Naive B cell (primary cell): ENCODE results near the gene PLVAP. TPM values are rescaled to one million over a fixed set of nuclear protein-coding genes. Genes with fewer than 3 reads are reported as not detected.

Source experiments
- ATAC-seq, 2 donors: fragments of 150-1000 bp; cut with Tn5 transposase; 2 replicates each; pipeline ENCODE4 v1.10.0; 2021; ENCODE audit warnings: low read depth in 2 of 2, mild to moderate bottlenecking in 2 of 2, moderate library complexity in 2 of 2
- DNase-seq: peaks from one replicate; pipeline ENCODE4 v3.0.0; 2022
- H3K27ac Mint-ChIP-seq, 6 donors: one replicate each; pipeline ENCODE4 v1.8.0; 2020 to 2022; ENCODE audit warnings: mild to moderate bottlenecking in 6 of 6, mixed read lengths in 6 of 6, moderate library complexity in 5 of 6, inconsistent platforms in 2 of 6
- H3K27me3 Mint-ChIP-seq, 3 donors: one replicate each; pipeline ENCODE4 v1.8.0; 2021 to 2022; ENCODE audit warnings: mixed read lengths in 3 of 3, mild to moderate bottlenecking in 1 of 3
- H3K36me3 Mint-ChIP-seq, 2 donors: one replicate each; pipeline ENCODE4 v1.8.0; 2020 to 2022; ENCODE audit warnings: mixed read lengths in 2 of 2, inconsistent platforms in 1 of 2, mild to moderate bottlenecking in 1 of 2
- H3K4me1 Mint-ChIP-seq, 3 donors: one replicate each; pipeline ENCODE4 v1.8.0; 2020 to 2022; ENCODE audit warnings: mixed read lengths in 3 of 3, inconsistent platforms in 1 of 3, mild to moderate bottlenecking in 1 of 3, moderate library complexity in 1 of 3
- H3K4me3 Mint-ChIP-seq, 8 donors: one replicate each; pipeline ENCODE4 v1.8.0; 2020 to 2022; ENCODE audit warnings: mild to moderate bottlenecking in 8 of 8, mixed read lengths in 8 of 8, moderate library complexity in 8 of 8, inconsistent platforms in 2 of 8
- H3K9me3 Mint-ChIP-seq, 7 donors: one replicate each; pipeline ENCODE4 v1.8.0; 2020 to 2022; ENCODE audit warnings: mixed read lengths in 7 of 7, mild to moderate bottlenecking in 5 of 7, inconsistent platforms in 2 of 7, moderate library complexity in 1 of 7
- polyA plus RNA-seq, 6 donors: library from polyadenylated mRNA; unstranded; fragments of 300-500 nt; fragmentation: Illumina TruSeq; gene quantifications; one replicate each; pipeline ENCODE4 v1.2.3, GENCODE V29; 2021; ENCODE audit warnings: low read depth in 6 of 6

Gene PLVAP
- polyA plus RNA-seq, 6 donors from 2014 or later = not detected

DNA sequence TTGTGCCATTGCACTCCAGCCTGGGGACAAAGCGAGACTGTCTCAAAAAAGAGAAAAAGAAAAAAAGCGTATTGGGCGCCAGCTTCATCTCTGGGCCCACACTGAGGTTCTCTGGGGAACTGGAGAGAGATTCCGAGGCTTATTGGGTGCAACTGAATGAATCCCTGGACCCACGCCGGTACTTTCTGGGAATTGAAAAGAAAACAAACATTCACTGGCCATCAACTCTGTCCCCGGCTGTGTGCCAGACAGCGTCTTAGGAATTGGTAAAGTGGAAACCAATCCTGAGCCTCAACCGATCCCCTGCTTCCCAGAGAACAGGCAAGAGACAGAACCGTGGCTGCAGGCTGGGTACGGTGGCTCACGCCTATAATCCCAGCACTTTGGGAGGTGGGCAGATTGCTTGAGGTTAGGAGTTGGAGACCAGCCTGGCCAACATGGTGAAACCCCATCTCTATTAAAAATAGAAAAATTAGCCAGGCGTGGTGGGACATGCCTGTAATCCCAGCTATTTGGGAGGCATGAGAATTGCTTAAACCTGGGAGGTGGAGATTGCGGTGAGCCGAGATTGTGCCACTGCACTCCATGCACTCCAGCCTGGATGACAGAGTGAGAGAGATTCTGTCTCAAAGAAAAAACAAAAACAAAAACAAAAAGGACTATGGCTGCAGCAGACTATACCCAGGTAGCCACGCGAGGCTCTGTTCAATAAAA is 51.1 kb downstream of the PLVAP start:
- Mint-ChIP-seq H3K4me3 (peak overlapping the region in 4 of 8 donors; percentile 12 to 59 (median 32)), H3K9me3 (no peaks in the 10 kb centered on the region), H3K4me1 (peaks cover 6 to 20% (median 20%) of the 10 kb centered on the region in 3 donors), H3K27me3 (peaks cover 0 to 8% (median 8%) of the 10 kb centered on the region in 3 donors), H3K27ac (no peak overlapping the region), H3K36me3 (peaks cover 0 to 7% of the 10 kb centered on the region in 2 donors)
- DNase-seq (no peak), ATAC-seq (no peak)

DNA sequence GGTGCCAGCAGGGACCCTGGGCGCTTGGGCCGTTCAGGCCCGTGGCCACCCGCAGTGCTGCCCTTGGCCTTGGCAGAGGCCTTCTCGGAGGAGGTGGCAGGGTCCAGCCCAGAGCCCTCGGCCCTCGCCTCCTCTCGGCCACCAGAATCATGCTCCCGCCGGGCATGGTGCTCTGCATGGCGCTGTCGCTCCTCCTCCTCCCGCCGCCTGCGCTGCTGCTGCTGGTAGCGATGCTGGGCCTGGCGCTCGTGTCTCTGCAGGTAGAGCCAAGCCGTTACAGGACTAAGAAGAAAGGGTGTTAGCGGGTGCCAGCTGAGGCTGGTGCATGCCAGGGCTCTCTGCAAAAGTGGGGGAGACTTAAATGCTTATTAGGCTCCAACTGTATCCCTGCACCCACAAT is 52.0 kb downstream of the PLVAP start:
- H3K4me1 Mint-ChIP-seq = peaks cover 6 to 16% (median 15%) of the 10 kb centered on the region in 3 donors
- DNase-seq (no peak), ATAC-seq (no peak)
- H3K36me3 Mint-ChIP-seq = peaks cover 2 to 10% of the 10 kb centered on the region in 2 donors
- H3K27ac Mint-ChIP-seq = no peak overlapping the region
- H3K9me3 Mint-ChIP-seq = no peaks in the 10 kb centered on the region
- H3K27me3 Mint-ChIP-seq = no peaks in the 10 kb centered on the region
- H3K4me3 Mint-ChIP-seq = peak overlapping the region in 1 of 8 donors; percentile 2

DNA sequence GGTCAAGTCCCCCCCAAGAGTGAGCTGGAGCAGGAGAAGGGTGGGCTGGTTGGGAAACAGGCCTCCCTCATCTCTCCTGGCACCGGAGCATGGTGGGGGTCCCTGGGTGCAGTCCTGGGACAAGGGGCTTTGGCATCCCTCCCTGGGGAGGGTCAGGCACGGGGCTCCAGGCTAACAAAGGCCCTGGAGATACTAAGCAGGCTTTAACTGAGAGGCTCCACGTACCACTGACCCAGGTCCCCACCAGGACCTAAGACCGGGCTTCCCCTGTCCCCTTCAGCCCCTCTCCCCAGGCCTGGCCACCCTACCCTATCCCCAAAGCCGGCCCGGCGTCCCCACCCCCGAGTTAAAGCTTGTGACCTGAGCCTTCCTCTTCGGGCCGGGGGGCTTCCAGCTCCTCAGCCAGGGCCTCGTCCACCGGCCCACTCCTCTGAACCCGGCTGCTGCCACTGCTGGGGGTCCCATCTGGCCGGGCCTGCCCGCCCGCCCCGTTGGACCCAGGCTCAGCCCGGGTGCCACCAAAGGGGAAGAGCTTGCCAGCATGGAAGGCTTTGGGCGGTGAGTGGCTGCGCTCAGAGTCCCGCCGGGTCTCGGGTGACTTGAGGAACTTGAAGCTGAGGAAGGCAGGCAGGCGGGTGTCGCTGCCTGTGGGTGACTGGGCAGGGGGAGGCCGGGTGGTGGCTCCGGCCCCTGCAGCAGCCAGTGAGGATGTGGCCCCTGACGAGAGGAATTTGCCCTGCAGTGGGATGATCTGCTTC is 52.6 kb downstream of the PLVAP start:
- H3K4me1 Mint-ChIP-seq = peaks cover 6 to 13% (median 11%) of the 10 kb centered on the region in 3 donors
- no peaks in the 10 kb centered on the region for H3K9me3 Mint-ChIP-seq
- no peak overlapping the region for H3K27ac Mint-ChIP-seq
- no peak for DNase-seq
- peaks cover 8 to 14% of the 10 kb centered on the region in 2 donors for H3K36me3 Mint-ChIP-seq
- no peaks in the 10 kb centered on the region for H3K27me3 Mint-ChIP-seq
- H3K4me3 Mint-ChIP-seq = no peak overlapping the region
- ATAC-seq = no peak

- Mint-ChIP-seq H3K4me3 (peak overlapping the region in 1 of 8 donors; percentile 26), H3K36me3 (peaks cover 8 to 14% of the 10 kb centered on the region in 2 donors), H3K9me3 (no peaks in the 10 kb centered on the region), H3K27me3 (no peaks in the 10 kb centered on the region), H3K27ac (peak overlapping the region in 1 of 6 donors; percentile 7), H3K4me1 (peaks cover under 1 to 12% (median 11%) of the 10 kb centered on the region in 3 donors)
- DNase-seq = no peak
- no peak for ATAC-seq
These were observed 53.2 kb downstream of the PLVAP start for GRCh38 chr19:17323964-17324332.

- H3K4me3 Mint-ChIP-seq = peak overlapping the region in 3 of 8 donors; percentile 47 to 77 (median 63)
- peak overlapping the region in 1 of 6 donors; percentile 81 for H3K27ac Mint-ChIP-seq
- DNase-seq (no peak), ATAC-seq (no peak)
- H3K36me3 Mint-ChIP-seq = peaks cover 8 to 14% of the 10 kb centered on the region in 2 donors
- H3K4me1 Mint-ChIP-seq = peaks cover 0 to 12% (median 11%) of the 10 kb centered on the region in 3 donors
- no peaks in the 10 kb centered on the region for H3K9me3 Mint-ChIP-seq
- no peaks in the 10 kb centered on the region for H3K27me3 Mint-ChIP-seq
These were observed 53.7 kb downstream of the PLVAP start for GRCh38 chr19:17323300-17323963.

GRCh38 chr19:17322854-17323253 is 54.3 kb downstream of the PLVAP start:
- Mint-ChIP-seq H3K4me1 (peaks cover 0 to 11% (median 9%) of the 10 kb centered on the region in 3 donors), H3K27me3 (no peaks in the 10 kb centered on the region), H3K9me3 (no peaks in the 10 kb centered on the region), H3K36me3 (peaks cover 8 to 14% of the 10 kb centered on the region in 2 donors), H3K27ac (no peak overlapping the region), H3K4me3 (peak overlapping the region in 3 of 8 donors; percentile 47 to 77 (median 63))
- DNase-seq (no peak), ATAC-seq (no peak)

DNA sequence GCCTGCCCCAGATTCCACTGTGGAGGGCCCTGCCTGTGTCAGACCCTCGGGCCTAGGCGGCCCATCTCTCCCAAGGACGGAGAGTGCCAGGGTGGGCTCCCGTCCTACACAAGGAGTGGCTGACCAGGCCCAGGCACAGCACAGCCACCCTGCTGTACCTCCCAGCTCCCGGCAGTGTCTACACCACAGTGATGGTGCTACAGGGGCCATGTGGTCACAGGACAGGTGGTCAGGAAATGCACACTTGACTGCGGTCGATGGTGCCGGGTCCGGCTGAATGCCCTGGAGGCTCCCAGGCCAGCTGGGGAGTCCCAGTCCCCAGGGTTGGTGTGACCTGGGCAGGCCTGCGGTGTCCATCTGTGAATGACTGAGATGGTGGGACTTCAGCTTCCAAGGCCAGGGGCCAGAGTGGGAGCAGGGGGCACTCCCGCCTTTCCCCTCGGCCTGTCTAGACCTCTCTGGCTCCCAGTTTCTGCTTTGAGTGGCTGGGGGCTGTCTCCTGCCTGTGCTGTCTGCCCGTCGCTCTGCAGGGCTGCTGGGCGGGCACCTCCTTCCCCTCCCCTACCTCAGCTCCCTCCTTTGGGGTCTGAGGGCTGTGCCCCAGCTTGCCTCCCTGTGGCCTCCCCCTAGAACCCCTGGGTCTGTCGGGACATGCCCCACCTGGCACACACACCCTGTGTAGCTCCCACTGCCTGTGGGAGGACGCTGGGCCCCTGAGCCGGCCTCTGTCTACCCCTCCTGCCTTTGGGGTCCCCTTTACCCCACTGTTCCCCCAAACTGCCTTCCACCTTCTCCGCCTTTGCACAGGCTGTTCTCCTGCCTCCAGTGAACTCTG is 55.3 kb downstream of the PLVAP start:
- H3K4me3 Mint-ChIP-seq = no peak overlapping the region
- no peak overlapping the region for H3K27ac Mint-ChIP-seq
- DNase-seq = no peak
- H3K27me3 Mint-ChIP-seq = no peaks in the 10 kb centered on the region
- H3K9me3 Mint-ChIP-seq = no peaks in the 10 kb centered on the region
- no peak for ATAC-seq
- H3K36me3 Mint-ChIP-seq = peaks cover 8 to 14% of the 10 kb centered on the region in 2 donors
- H3K4me1 Mint-ChIP-seq = peaks cover 0 to 9% (median 7%) of the 10 kb centered on the region in 3 donors

DNA sequence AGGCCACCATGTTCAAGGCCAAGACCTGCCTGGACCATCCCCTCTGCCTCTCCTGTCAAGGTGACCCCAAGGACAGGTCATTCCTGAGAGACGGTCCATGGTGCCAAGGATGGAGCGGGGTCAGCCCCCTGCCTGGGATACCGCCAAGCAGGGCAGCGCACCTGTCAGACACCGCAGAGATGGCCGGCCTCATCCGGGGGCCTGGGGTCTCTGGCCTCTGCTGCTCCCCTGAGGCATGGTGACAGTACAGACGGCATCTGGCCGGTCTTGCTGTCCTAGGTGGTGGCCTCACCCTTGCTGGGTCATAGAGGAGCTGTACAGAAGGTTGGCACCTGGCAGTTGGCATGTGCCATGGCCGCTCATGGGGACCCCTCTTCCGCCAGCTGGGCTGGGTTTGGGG is 56.7 kb downstream of the PLVAP start:
- peaks cover 0 to 10% (median 10%) of the 10 kb centered on the region in 3 donors for H3K4me1 Mint-ChIP-seq
- no peak for DNase-seq
- H3K9me3 Mint-ChIP-seq = no peaks in the 10 kb centered on the region
- no peaks in the 10 kb centered on the region for H3K27me3 Mint-ChIP-seq
- no peak overlapping the region for H3K27ac Mint-ChIP-seq
- peaks cover 8 to 21% of the 10 kb centered on the region in 2 donors for H3K36me3 Mint-ChIP-seq
- no peak for ATAC-seq
- H3K4me3 Mint-ChIP-seq = no peak overlapping the region

DNA sequence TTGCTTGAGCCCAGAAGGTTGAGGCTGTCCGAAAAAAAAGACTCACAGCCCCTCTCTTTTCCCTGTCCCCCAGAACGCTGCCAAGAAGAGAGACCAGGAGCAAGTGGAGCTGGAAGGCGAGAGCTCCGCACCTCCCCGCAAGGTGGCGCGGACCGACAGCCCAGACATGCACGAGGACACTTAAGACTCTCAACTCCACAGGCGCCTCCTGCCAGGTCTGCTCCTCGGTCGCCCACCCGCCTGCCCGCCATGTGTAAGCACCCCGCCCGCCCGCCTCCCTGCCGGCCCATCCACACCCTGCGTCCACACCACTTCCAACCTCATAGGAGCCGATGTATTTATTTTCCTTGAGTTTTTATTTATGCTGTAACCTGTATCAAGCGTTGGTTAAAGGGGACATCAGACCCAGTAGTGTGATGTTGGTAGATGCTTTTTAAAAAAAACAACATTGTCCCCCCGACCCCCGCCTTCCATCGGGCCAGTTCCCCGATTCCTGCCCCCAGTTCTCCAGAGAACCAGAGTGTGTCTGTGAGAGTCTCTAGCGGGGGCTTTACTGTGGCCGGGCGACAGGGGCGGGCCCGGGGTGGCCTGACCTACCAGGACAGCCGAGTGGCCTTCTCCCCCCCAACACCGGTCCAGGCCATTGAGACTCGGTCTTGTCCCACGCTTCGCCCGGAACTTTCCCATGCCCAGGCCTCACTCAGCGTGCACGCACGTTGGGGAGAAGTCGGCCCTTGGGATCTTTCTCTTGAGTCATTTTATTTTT is 57.5 kb downstream of the PLVAP start:
- peaks cover 0 to 10% (median 10%) of the 10 kb centered on the region in 3 donors for H3K4me1 Mint-ChIP-seq
- ATAC-seq (no peak), DNase-seq (no peak)
- no peaks in the 10 kb centered on the region for H3K9me3 Mint-ChIP-seq
- H3K27me3 Mint-ChIP-seq = no peaks in the 10 kb centered on the region
- H3K36me3 Mint-ChIP-seq = peaks cover 8 to 21% of the 10 kb centered on the region in 2 donors
- H3K27ac Mint-ChIP-seq = peak overlapping the region in 1 of 6 donors; percentile 73
- no peak overlapping the region for H3K4me3 Mint-ChIP-seq

DNA sequence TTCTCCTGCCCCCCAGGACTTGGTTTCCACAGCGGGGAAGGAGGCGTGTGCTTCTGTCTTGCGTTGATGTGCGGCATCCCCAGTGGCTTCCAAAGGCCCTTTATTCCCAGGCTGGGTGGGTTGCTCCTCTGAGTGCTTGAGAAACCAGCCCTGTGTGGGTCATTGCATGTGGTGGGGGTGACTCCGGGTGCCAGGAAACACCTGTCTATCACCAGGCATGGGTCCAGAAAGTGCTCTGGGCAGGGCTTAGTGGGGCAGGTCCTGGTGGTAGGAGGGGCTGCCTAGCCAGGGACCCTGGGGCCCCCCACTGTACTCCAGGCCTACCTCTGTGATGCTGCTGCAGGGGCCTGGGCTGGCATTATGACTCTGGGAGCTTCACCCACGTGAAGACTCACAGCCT is 58.2 kb downstream of the PLVAP start:
- ATAC-seq (no peak), DNase-seq (no peak)
- H3K9me3 Mint-ChIP-seq = no peaks in the 10 kb centered on the region
- H3K4me3 Mint-ChIP-seq = no peak overlapping the region
- no peak overlapping the region for H3K27ac Mint-ChIP-seq
- H3K27me3 Mint-ChIP-seq = no peaks in the 10 kb centered on the region
- peaks cover 8 to 21% of the 10 kb centered on the region in 2 donors for H3K36me3 Mint-ChIP-seq
- peaks cover 3 to 10% (median 10%) of the 10 kb centered on the region in 3 donors for H3K4me1 Mint-ChIP-seq

- no peak for ATAC-seq
- Mint-ChIP-seq H3K4me1 (peaks cover 18 to 37% (median 25%) of the 10 kb centered on the region in 3 donors), H3K27me3 (no peaks in the 10 kb centered on the region), H3K9me3 (no peaks in the 10 kb centered on the region), H3K27ac (no peak overlapping the region), H3K36me3 (peaks cover 0 to 7% of the 10 kb centered on the region in 2 donors), H3K4me3 (peak overlapping the region in 1 of 8 donors; percentile 67)
- DNase-seq = no peak
These were observed 63.0 kb downstream of the PLVAP start for GRCh38 chr19:17314007-17314593.
